ENCODE data around the gene ZBTB46.
"Not testable (repeated sequence)": the region's sequence is repeated elsewhere in the genome, so short reads cannot be mapped to it uniquely, and the experiment has no call there.

ZBTB46 gene

DNA sequence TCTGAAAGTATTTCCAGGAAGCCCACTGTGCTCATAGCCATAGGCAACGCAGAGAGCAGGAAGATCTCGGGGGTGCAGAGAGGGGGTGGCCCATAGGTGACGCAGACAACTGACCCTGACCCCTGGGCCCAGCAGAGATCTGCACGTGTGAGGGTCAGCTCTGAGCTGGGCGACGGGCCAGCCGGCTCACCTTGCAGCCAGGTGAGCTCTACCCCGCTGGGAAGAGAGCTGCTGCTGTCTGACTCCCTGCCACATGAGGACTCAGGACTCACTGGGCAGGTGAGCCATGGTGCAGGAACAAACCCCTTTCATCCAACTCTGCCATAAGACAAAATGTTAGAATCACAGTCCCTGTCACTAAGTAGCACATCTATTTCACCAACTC lies 19.6 kb downstream of the ZBTB46 start:
- DNase-seq = no peak

DNA sequence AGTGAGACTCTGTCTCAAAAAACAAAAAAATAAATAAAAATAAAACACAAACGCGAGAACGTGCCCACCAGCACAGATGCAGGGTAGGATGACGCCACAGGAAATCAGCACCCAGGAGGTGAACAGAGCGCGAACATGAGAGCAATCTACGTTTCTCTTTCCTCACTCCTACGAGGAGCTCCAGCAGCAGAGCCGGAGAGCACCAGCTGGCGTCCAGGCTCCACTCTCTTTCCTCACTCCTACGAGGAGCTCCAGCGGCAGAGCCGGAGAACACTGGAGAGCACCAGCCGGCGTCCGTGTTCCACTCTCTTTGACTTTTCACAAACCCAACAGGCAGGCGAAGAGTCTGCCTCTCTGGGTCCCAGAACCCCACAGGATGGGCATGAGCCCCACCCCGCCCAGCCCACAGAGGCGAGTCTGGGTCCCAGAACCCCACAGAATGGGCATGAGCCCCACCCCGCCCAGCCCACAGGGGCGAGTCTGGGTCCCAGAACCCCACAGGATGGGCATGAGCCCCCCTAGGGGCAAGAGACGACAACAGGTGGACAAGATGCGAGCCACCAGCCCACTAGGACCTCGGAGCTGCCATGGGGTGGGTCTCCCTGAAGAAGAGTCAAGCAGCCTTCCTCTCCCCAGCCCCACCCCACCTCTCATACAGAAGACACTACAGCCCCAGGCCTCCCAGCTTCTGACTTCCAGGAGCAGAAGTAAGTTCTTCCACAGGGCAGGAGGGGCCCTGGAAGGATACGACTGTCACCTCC lies 20.2 kb downstream of the ZBTB46 start:
- no peak for DNase-seq

DNA sequence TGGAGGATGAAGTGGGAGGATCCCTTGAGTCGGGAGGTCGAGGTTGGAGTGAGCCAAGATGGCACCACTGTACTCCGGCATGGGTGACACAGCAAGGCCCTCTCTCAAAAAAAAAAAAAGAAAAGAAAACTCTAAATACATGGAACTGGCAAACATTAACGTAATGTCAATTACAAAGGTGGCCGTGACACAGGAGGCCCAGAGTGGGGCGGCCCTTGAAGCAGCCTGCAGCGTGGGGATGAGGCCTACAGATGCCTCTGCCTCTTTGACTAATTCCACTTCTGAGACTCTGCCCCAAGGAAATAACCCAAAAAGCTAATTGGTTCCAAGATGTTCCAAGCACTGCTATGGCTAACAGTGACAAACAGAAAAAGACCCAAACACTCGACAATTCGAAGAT lies 21.2 kb downstream of the ZBTB46 start:
- no peak for DNase-seq

DNA sequence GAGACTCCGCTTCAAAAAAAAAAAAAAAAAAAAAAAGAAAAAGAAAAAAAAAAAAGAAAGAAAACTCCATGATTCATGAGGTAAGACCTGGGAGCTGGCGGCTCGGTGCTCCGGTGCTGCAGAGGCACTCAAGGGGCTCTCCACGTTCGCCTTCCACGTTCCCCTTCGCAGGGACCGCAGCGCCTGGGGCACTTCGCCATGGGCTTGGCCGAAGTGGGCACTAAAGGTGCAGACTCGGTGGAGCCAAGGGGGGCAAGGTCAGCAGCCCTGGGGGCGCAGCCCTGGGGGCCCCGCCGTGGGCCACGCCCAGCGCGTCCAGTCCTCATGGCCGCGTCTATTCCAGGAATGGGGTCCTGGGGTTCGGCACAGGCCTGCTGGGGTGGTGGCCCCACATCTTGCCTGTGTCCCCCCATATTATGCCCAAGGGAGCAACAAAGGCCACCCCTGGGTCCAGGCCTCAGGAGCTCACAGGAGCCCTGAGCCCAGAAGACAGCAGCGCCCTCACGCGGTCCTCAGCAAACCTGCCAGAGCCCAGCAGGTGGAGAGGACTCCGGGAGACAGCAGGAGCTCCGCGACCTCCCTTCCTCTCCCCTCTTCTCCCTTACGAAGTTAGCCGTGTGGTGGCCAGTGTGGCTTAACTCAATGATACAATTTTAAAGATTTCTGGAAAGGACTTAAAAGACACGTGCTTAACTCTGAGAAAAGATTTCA lies 21.9 kb downstream of the ZBTB46 start:
- no peak for DNase-seq

DNA sequence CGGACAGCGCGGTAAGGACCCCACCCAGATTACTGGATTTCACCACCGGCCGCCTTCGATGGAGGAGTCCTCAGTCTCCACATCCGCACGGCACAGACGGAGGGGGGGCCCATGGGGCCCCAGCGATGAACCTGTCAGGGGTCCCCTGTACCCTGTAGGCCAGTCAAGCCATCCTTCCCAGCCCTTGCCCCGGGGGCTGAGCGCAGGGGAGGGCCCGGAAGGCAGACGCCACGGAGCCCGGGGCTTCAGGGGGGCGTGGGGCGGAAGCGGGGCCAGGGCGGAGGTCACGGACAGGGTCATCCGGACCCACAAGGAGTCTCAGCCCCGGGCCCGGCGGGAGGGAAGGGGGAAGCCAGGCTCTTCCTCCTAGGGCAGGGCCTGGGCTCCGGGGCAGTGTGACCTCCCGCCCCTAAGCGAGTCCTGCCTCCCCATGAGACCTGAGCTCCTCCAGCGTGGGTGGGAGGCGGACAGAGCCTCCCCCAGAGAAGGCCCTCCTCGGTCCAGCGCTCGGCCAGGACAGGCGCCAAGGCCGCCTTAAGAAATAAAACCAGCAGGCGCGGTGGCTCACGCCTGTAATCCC lies 22.8 kb downstream of the ZBTB46 start:
- no peak for DNase-seq

DNA sequence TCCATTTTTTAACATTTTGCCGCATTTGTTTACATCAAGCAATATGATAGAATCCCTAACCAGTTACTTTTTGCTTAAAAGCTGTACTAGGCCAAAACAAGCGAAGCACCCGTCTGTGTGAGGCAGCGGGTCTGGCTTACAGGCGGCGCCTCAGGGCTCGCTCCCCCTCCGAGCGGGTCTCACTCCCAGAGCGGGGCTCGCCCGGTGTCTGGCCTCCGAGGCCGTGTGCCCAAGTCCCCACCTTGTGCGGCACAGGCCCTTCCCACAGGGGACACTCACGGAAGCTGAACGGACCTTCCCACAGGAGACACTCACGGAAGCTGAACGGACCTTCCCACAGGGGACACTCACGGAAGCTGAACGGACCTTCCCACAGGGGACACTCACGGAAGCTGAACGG lies 23.4 kb downstream of the ZBTB46 start:
- DNase-seq = no peak

DNA sequence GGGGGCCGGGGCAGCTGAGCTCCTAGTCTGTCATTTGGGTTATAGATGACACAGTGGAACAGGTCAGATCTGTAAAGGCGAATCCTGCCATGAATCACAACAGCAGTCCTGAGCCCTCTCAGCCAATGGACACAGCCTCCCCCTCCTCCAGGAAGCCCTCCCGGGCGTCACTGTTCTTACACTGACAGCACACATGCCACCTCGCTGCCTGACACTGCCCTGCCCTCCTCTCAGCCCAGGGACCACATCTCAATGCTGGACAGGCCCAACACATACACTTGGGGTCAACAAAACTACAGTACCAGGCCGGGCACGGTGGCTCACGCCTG lies 26.8 kb downstream of the ZBTB46 start:
- DNase-seq = no peak

DNA sequence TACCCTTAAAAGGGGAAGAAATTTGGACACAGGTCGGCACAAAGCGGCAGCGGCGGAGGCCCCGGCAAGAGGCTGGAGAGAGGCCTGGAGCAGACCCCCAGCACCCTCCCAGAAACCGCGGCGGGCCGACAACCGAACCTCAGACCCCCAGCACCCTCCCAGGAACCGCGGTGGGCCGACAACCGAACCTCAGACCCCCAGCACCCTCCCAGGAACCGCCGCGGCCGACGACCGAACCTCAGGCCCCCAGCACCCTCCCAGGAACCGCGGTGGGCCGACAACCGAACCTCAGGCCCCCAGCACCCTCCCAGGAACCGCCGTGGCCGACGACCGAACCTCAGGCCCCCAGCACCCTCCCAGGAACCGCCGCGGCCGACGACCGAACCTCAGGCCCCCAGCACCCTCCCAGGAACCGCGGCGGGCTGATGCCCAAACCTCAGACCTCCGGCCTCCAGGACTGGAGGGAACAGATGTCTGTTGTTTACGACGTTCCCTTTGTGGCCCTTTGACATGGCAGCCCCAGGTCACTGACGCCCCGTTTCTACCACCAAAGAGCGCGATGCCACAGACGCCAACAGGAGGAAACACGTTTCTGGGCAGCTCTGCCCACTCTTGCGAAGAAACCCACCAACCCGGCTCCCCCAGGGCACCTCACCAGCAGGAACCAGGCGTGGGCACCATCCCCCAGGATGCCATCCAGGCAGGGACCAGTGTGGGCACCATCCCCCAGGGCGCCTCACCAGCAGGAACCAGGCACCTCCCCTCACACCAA lies 28.4 kb downstream of the ZBTB46 start:
- DNase-seq = no peak

DNA sequence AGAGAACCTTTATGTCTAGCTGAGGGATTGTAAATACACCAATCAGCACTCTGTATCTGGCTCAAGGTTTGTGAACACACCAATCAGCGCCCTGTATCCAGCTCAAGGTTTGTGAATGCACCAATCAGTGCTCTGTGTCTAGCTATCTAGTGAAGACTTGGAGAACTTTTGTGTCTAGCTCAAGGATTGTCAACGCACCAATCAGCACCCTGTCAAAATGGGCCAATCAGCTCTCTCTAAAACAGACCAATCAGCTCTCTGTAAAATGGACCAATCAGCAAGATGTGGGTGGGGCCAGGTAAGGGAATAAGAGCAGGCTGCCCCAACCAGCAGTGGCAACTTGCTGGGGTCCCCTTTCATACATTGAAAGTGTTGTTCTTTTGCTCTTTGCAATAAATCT lies 29.9 kb downstream of the ZBTB46 start:
- not testable (repeated sequence) for DNase-seq

DNA sequence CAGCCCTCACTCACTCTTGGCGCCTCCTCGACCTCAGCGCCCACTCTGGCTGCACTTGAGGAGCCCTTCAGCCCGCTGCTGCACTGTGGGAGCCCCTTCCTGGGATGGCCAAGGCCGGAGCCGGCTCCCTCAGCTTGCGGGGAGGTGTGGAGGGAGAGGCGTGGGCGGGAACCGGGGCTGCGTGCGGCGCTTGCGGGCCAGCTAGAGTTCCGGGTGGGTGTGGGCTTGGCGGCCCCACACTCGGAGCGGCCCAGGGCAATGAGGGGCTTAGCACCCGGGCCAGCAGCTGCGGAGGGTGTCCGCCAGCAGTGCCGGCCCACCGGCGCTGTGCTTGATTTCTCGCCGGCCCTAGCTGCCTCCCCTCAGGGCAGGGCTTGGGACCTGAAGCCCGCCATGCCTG lies 30.7 kb downstream of the ZBTB46 start:
- not testable (repeated sequence) for DNase-seq

DNA sequence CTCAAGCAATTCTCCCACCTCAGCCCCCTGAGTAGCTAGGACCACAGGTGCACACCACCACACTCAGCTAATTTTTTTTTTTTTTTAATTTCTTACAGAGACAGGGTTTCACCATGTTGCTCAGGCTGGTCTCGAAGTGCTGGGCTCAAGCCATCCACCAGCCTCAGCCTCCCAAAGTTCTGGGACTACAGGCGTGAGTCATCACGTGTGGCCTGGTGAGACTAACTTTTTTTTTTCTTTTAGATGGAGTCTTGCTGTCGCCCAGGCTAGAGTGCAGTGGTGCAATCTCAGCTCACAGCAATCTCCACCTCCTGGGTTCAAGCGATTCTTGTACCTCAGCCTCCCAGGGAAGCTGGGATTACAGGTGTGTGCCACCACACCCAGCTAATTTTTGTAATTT lies 31.9 kb downstream of the ZBTB46 start:
- not testable (repeated sequence) for DNase-seq

DNA sequence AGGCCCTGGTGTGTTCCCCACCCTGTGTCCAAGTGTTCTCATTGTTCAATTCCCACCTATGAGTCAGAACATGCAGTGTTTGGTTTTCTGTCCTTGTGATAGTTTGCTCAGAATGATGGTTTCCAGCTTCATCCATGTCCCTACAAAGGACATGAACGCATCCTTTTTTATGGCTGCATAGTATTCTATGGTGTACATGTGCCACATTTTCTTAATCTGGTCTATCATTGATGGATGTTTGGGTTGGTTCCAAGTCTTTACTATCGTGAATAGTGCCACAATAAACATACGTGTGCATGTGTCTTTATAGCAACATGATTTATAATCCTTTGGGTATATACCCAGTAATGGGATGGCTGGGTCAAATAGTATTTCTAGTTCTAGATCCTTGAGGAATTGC lies 33.9 kb downstream of the ZBTB46 start:
- DNase-seq = not testable (repeated sequence)

DNA sequence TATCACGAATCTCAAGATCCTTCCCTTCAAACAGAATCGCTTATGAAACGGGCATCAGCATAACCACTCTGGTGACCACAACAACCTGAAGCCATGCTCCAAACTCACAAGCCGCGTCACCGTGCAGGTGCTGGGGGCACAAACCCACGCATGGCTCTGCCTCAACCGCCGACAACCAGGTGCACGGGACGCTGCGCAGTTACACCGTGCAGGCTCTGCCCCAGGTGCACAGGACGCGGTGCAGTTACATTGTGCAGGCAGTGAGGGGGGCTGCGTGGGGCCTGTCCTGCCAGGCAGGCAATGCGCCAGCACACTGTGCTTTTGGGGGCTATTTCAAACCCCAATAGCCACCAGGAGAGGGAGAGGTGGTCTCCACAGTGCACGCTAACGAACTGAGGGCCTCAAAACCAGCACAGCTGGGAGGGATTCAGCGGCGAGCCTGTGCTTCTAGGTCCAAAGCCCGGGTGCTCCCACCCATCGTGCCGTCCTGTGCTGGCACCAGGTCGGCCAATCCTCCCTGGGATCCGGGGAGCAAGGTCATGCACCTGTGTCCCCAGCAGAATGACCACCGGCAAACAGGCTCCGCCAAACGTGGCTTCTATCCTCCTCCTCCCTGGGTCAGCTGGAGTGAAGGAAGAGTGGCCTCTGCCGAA lies 35.8 kb downstream of the ZBTB46 start:
- DNase-seq = no peak

DNA sequence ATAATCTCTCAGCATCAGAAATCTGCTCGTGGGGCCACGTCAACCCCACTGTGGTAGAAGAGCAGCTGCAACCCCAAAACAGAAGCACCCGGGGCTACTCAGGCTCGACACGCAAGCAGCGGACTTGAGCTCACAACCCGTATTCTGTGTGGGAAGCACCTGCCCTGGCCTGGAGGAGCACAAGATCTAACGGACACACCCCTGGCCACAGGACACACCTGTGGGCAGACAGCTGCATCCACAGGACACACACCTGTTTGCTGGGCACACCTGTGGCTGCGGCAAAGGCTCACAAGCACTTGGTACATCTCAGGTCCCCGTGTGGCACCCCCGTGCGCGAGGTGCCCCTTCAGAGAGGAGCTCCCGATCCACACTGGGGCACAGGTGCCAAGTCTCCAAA lies 36.5 kb downstream of the ZBTB46 start:
- no peak for DNase-seq

DNA sequence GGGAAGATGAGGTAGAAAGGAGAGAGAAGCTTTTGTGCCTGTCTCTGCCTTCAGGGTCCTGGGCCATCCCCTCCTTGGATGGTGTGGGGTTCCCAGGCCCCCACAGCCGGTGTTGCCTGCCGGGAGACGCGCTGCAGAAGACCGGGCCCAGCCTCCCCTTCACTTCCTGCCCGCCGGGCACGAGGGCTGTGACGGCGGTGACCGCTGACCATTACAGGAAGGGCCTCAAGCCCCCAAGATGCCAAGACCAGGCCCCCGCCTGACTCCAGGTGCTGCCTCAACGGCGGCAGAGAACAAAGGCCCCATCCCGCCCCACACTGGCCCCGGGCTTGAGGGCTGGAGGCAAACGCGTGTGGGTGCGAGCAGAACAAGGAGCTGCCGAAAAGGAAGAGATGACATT lies 38.2 kb downstream of the ZBTB46 start:
- no peak for DNase-seq

DNA sequence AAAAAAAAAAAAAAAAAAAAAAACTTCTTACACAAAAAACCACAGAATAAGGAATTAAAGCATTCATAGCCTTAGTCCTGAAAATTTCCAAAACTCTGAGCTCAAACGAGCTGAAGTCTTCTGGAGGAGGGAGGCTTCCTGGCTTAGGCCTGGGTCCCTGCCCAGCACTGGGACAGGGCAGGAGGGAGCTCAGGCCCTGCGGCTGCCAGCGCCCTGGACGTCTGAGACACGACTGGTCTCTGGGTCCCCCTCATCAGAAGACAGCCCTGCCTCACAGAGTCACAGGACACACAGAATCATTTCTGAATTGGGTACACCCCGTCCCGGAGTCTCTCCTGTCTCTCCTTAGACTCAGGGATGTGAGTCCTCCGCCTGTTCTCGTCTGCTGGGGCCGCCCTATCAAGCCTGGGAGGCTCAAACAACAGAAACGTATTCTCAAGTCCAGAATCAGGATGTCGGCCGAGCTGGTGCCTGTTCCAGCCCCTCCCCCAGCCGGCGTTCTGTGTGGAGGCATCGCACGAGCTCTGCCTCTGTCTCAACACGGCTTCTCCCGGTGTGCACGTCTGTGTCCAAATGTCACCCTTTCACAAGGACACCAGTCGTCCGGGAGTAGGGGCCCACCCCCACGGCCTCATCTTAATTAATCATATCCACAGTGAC lies 39.4 kb downstream of the ZBTB46 start:
- no peak for DNase-seq

DNA sequence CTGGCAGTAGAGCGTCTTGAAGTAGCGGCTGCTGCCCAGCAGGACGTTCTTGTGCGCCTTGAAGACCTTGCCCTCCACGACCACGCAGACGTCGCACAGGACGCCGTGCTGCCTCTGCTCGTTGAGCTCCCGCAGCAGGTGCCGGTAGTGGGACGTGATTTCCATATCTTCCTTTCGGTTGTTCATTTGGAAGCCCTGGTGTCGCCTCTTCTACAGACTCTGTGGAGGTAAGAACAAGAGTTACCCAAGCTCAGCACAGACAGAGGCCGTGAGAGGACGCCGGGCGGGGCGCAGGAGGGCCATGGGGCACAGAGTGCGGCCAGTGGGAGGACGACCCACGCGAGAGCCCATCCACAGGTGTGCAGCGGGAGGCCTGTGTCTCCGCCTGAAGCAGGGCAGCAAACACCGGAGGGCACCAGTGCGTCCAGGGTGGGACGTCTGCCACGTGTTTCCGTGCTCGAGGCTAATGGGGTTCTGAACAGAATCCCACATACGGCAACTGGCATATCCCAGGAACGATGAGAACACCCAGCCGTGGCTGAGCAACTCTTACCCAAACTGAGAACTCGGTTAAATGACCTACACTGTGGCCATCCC lies 40.4 kb downstream of the ZBTB46 start:
- DNase-seq = no peak

DNA sequence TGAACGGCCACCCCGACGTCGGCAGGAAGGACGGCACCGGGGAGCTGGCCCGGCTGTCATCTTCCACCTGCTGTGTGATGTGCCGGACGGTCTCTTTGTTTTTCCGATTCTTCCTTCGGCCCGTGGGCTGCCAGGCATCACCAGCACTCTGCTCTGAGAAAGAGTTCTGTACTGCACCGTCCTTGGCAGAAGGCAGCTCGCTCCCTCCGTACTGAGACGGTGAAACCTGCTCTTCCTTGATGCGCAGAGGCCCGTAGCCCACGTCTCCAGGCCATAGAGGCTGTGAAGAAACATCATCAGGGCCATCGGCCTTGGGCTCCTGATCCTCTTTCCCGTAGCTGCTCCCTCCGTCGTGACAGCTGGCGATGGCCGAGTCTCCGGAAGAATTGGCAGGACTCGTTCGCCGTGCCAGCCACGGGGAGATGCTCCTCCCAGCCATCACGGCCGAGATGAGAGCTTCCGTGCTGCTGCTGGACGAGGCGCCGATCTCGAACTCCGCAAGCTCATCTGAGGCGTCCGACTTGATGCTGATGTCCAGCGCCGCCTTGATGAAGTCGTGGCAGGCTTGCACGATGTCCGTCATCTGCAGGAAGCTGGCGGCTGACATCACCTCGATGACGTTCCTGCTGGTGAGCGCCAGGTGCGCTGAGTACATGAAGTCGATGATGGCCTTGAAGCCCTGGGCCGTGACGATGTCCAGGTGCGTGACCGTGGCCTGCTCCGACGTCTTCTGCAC lies 41.1 kb downstream of the ZBTB46 start:
- no peak for DNase-seq

DNA sequence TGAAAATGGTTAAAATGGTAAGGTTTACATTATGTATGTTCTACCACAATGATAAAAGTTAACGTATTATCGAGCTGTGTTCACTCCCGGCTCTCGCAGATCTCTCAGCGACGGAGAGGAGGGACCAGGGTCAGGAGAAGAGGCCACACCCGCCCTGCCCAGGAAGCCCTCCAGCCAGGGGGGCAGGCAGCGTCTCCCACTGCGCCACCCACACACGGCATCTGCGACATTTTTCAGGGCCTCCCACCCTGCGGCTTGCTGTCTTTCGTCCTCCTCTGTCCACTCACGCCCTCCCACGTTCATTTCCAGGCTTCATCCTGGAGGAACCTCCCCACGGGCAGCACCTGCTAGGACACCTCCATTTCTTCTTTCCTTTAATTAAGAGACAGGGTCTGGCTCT lies 43.3 kb downstream of the ZBTB46 start:
- DNase-seq = no peak

DNA sequence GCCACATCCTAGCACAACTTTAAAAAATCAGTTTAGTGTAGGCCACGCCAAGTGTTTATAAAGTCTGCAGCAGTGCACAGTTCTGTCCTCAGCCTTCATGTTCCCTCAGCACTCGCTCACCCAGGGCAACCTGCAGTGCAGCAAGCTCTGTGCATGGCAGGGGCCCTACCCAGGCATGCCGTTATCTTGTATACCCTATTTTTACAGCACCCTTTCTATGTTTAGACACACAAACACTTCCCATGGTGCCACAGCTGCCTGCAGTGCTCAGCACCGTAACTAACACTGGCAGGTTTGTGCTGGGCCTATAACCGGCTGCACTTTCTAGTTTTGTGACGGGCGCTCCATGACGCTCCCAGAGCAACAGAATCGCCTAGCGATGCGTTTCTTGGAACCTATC lies 43.8 kb downstream of the ZBTB46 start:
- no peak for DNase-seq

DNA sequence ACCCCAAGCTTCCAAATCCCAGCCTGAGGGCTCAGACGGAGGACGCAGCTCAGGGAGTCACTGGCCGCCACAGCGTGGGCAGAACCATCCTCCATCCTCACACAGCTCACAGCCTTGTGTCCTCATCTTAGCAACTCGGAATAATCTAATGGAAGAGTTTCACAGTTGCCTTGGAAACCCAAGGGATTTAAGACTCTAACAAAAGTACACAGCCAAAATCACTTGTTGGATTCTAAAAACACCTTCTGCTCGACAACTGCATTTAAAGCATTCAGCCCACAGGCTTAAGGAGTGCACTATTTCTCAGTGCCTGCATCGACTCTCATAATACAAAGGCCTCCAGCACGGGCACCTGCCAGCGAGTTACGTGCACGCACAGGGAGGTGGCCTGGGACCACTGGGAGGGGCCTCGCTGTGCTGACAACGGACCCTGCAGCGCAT lies 45.4 kb downstream of the ZBTB46 start:
- DNase-seq = no peak
